HEK293 (cell line): ENCODE results near the gene SF3B2.

Experiments
- TCF7L2 ChIP-seq: IDR thresholded peaks from 2 replicates; pipeline ENCODE4 v1.6.1; 2011; ENCODE audit warnings: low read depth, mild to moderate bottlenecking, inconsistent platforms, low read length, moderate library complexity, borderline replicate concordance
- TF ChIP-seq, protein P1 (sequence below): fragments of 450-650 bp; formaldehyde crosslinking; IDR thresholded peaks from 2 replicates; pipeline ENCODE4 v1.5.1; 2016; ENCODE audit warnings: missing biosample characterization, missing genetic modification characterization

DNA sequence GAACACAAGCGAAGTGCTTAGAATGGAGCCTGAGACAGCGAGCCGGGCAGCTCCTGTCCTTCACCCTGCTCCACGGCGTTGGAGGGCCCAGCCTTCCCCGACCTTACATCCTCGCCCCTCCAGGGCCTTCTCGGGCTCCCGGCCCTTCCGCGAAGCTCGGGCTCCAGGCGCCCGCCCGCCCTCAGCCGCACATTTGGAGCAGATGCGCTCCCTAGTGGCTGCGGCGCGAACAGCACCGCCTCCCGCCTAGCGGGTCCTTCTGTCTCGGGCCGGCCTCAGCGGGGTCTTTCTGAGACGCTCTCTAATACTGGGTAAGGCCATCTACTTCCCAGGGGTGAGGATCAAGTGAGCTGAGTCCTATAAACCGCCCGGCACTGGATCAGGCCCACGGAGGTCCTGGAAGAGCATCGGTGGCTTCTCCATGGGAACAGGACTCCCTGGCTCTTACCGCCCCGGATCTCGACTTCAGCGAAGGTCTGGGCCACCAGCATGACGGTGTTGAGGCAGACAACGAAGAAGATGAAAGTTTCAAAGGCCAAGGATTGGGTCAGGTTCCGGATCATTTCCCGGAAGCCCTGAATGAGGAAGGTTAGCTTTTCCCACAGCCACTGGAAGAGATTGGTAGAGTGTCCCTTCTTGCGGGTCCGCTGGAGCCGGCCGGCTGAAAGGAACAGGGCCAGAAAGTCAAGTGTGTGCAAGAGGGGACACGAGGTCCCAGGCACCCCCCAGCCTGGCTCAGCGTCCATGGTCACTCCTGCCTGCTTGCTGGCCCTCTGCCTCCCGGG lies 29.6 kb upstream of the SF3B2 start:
- TF ChIP-seq, protein P1, sequence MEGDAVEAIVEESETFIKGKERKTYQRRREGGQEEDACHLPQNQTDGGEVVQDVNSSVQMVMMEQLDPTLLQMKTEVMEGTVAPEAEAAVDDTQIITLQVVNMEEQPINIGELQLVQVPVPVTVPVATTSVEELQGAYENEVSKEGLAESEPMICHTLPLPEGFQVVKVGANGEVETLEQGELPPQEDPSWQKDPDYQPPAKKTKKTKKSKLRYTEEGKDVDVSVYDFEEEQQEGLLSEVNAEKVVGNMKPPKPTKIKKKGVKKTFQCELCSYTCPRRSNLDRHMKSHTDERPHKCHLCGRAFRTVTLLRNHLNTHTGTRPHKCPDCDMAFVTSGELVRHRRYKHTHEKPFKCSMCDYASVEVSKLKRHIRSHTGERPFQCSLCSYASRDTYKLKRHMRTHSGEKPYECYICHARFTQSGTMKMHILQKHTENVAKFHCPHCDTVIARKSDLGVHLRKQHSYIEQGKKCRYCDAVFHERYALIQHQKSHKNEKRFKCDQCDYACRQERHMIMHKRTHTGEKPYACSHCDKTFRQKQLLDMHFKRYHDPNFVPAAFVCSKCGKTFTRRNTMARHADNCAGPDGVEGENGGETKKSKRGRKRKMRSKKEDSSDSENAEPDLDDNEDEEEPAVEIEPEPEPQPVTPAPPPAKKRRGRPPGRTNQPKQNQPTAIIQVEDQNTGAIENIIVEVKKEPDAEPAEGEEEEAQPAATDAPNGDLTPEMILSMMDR (tag by site-specific recombination), result peak; percentile 74
- no peak for TF ChIP-seq TCF7L2
